Central memory CD4-positive, alpha-beta T cell (primary cell): ENCODE data around the gene GIMAP5.
A peak's percentile ranks its signal among the peaks of the same experiment; 100 is the strongest.

ENCODE experiments used
- DNase-seq: peaks from one replicate; pipeline ENCODE4 v3.0.0; 2022

GIMAP5 gene

DNA sequence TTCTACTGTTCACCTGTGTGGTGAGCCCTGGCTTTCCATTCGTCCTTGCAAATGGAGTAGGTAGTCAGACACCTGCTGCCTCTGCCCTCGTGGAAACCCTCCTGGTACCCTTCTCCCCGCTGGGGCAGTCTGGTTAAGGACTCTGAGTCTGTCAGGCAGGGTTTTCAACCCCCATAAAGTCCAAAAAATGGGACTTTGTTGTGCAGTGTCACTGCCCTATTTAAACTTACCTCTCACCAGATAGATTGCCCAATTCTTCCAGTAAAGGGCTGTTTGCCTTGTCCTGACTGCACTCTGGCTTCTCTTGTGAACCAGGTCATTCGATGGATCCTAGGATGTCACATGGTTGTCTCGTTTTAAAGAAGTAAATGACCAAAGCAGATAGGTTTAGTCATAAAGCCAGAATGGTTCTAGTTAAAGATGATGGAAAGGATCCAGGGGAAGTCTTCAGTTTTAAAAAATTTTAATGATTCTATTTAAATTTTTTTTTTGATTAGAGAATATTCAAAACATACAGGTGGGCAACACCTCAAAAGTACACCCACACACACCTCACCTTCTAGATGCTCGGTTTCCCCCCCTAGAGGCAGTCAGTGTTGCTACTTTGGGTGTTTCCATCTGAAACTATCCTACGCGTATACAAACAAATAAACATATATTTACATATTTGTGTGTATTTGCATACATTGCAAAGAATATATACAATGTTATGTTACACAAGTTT lies 41.0 kb downstream of the GIMAP5 start:
- DNase-seq: no peak

DNA sequence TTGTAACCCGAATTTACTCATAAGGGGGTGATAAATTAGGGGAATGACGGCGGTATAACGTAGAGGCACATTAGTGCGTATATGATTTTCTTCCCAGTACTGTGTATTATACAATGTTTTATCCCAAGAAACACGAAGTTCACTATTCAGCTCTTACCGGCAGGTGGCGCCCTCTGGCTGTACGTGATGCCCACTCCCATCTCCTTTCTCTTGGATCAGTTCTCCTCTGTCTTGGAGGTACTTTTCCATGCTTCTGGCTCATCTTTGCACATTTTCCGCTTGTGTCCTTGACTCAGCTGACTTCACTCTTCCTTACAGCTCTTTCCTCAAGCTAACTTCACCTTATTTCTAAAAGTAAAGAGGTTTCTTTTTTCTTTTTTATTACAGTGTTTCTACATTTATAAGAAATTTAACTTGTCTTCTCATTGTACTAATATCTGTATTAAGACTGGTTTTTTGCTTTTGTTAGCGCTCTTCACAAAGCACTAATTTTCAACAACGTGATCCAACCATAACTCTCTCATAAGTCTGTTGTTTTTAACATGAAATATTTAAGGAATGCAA lies 41.6 kb downstream of the GIMAP5 start:
- peak; percentile 57 for DNase-seq

DNA sequence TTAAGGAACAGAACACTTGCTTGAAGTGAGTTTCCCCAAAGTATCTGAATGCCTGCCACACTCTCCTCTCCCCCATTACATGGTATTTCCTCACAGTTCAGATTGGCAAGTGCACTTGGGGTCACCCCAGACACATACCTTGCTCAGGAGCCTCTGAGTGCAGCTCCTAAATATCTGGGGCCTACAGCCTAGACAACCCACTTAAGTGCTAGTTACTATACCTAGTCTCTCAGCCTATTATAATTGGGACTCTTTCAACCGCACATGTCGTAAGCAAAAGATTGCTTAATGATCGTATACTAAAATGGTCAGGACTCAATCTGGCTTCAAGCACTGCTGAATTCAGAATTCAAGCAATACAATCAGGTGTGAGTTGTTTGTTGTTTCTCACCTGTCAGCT lies 43.1 kb downstream of the GIMAP5 start:
- DNase-seq: no peak

DNA sequence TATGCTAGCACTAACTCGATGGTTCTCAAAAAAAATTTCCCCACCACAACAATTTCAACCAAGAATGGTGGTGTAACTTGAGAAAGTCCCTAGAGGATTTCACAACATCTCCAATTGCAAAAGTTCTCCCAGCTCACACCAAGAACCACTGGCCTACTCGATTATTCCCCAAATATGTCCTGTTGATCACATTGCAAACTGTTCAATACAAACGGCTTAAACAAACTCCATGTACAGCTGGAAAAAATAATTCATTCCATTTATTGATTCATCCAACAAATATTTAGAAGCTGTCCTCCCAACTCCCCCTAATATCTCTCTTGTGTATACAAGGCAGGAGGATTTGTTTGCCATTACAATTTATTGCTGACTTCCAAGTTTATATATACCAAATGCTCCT lies 43.9 kb downstream of the GIMAP5 start:
- DNase-seq: no peak

DNA sequence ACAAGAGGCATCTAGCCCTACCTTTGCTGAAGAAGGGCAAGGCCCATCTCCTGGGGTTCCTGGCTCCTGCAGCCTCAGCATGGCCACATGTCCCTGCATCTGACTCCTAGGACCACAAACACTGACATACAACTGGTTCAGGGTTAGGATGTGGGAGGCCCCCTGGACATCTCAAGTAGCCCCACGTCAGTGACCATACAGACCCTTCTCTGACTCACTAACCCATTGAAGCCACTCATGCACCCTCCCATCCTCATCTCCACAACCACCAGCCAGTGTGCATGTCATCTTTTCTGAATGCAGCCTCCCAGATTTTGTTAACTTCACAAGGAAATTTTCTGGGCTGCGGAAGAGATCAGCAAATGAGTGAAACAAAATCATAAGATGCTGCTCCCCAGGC lies 44.7 kb downstream of the GIMAP5 start:
- no peak for DNase-seq

DNA sequence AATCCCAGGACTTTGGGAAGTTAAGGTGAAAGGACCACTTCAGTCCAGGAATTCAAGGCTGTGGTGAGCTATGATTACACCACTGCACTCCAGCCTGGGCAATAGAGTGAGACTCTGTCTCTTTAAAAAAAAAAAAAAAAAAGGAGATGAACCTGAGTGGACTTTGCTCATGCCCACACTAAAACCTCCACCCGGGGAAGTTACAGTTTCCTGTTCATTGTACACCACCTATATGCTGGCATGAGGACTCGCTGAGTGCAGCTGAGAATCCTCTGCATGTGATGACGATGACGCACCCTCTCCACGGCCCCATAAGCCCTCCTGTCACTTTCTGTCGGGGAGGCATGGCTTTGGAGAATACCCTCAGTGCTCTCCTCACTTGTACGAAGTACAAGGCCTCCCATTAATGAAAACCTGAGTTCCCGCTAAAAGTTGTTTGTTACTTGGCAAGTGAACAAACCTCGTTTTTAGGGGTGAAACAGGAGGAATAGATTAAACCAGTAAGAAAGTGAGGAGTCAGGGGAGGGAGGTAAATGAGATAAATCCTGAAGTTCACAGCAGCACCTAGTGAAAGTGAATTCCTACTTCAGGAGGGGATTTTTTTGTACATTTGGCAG lies 47.0 kb downstream of the GIMAP5 start:
- no peak for DNase-seq

DNA sequence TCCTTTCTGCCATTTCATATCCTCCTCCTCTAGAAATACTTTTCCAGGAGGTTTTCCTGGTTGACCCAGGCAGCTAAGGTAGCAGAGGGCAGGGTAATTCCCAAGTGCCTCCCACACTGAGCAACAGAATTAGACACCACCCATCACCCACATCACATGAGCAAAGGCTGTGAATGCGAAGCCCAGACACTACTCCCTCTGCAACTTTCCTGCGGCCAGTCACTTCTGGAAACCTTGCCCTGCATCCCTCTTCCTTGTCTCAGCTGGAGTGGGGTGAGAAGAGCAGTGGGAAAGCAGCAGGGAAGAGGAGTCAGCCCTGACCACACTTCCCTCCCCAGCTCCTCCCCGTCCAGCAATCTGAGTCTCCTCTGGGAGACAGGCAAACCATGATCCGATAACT lies 47.7 kb downstream of the GIMAP5 start:
- no peak for DNase-seq

DNA sequence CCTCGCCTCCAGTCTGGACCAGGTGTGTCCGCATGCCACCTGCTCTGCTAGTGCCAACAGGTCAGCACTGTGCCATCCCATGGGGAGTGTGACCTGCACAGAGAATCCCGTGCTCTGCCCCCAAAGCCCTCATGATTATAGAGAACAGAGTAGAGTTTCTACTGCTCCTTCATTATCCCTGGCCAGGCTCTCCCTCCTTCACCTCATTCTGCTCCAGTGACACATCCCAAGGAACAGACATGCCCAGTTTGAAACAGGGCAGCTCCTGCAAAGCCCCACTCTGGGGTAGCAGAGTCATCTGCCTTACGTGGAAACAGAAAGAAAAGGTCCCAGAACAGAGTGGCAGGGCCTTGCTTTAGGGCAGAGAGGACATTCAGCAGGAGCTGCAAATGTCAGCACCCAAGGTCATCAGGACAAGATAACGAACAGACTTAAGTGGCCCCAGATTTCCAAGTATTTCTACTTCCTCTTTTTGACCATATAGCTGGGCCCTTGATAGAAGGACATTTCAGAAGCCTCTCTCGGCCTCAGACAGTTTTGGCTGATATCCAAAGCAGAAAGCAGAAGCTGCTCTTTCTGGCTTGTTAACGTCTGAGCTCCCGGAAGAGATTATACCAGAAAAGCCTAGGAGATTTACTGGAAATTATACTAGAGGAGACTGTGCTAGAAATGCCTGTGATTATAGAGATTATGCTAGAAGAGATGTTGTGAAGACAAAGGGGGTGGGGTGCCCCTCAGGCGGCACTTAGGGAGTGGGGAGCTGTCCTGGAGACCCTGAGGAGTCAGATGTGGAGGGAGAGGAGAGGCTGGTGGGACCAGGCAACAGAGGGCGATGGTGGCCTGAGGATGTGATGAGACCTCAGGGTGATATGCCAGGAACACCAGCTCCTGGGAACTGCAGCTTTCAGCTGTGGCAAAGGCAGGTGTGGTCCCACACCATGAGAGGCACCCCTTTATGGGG lies 50.4 kb downstream of the GIMAP5 start:
- DNase-seq: no peak

DNA sequence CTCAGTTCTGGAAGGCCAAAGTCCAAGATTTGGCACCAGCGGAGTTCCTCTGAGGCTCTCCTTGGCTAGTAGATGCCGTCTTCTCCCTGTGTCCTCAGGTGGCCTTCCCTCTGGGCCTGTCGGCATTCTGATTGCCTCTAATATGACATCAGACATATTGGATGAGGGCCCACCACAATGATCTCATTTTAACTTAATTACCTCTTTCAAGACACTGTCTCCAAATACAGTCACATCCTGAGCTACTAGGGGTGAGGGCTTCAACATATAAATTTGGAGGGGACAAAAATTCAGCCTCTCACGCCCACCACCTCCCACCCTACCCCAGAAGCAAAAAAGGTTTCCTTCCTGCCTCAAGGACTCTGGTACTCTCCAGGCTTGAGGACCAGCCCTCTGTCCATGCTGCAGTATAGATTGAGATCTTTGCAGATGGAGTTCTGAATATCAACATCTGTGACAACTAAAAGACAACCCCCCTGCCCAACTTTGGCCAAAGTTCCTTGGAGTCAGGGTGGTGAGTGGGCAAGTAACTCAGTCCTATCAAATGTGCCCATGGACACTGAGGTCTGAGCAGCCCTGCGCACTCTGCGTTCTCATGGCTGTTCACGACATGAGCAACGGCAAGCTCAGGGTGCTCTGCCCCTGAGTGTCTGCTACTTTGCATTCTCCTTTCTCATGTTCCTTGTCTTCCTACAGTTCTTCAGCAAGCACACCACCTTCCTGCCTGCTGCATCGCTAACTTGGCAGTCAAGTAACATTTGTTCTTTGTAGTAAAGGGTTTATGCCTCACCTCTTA lies 51.5 kb downstream of the GIMAP5 start:
- no peak for DNase-seq

DNA sequence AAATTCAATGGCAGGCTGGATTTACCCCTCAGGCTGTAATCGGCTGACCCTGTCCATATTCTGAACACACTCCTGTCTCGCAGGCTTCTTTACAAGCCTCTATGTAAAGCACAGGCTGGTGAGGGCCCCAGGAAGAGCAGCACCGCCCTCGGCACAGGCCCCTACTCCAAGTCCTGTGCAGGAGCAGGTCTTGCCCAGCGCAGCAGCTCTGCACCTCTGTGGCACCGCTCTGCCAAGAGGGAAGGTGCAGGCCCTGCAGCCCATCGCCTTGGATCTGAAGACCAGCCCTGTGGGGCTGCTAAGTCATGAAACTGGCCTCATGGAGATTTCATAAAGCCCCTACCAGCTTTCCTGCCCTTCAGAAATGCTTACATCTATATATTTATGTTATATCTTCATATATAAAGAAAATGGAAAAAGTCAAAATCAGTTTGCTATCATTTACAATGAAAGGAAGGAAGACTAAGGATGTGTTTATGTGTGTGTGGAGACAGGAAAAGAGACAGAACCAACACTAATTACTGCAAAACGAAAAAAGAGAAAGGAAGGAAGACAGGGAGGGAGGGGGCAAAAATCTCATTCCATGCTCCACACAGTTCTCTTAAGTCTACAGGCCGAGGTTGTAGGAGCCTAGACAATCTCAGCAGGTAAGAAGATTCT lies 53.3 kb downstream of the GIMAP5 start:
- DNase-seq: no peak

DNA sequence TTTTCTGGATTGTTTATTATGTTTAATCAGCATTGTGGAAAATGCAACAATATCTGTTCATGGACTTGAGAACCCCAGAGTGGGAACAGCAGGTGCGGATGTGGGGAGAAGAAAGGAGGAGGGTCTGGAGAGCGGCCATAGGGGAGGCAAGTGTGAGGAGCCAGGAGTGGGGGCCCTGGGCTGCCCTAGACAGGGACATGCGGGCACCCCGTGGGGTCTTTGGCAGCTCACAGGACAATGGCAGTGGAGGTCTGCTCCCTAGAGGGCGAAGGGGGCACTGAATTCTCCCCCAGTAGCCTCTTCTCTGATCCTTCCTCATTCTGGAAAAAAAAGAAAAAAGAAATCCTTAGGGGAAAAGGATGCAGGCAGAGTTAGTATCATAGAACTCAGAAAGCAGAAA lies 54.1 kb downstream of the GIMAP5 start:
- DNase-seq: no peak

DNA sequence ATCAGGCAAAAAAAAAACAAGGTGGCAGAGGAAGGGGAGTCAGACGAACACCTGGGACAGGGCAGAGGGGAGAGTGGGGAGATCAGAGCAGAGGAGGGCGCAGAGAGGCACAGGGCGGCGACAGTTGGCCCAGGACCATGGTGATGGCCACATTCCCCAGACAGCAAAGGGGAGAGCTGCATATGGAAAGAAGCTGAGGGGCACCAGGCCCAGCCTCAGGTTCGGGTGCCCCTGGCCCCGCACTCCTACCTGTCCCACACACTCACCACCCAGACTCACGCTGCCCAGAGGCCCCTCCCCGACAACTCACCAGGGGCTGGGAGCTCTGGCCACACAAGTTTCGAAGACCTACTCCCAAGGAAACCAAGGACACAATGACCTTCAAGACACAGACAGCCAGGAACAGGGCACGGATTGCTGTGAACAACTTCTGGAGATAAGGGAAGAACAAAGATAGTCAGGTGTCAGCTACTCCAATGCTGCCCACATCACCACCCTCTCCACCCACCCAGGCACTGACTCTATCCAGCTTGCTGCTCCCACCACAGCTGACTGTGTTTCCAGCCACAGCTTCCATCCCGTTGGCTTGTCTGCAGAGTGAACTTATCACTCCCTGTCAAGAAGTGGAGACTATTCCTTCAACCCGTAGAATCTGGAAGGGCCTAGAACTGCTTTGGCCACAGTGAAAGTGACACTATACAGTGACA lies 54.7 kb downstream of the GIMAP5 start:
- DNase-seq: no peak
